Astrocyte of the cerebellum (primary cell): ENCODE data around the gene GSTP1.
"Not testable (repeated sequence)": the region's sequence is repeated elsewhere in the genome, so short reads cannot be mapped to it uniquely, and the experiment has no call there.

Source experiments
- DNase-seq: peaks from one replicate; pipeline ENCODE4 v3.0.0-alpha.2; 2011; ENCODE audit warnings: low read depth
- H3K4me3 ChIP-seq: 2 replicates; pipeline ENCODE4 v1.5.1; 2011; ENCODE audit warnings: mild to moderate bottlenecking, low read depth, low read length, moderate library complexity
- in situ Hi-C: cut with HindIII; loops from 2 replicates; pipeline ENCODE4 v1.10.0; 2017; ENCODE audit warnings: low sequenced_read_pairs
- TF ChIP-seq, protein P1 (sequence below): IDR thresholded peaks from 2 replicates; pipeline ENCODE4 v1.5.1; 2012; ENCODE audit warnings: low read length, low read depth, moderate library complexity, mild to moderate bottlenecking; ENCODE audit errors: missing control alignments

The GSTP1 gene

DNA sequence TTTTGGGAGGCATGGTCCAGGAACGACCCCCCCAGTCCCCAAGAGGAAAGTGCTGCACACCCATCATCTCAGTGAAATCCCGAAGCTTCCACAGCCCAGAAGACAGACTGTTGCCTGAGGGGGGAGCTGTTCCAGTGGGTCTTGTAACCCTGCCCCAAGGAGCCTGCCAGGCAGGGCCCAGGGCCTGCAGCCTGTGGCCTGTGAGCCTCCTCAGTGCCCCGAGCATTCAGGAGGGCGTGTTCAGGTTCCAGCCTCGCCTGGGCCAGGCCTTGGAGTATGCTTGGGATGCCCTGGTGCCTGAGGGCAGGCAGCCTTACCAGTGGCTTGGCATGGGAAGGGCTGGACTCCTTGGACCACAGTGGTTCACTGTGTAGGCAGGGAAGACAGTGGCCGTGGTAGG lies 42.4 kb upstream of the GSTP1 start:
- DNase-seq = no peak
- in situ Hi-C loops = no loop called here
- H3K4me3 ChIP-seq = no peak overlapping the region
- TF ChIP-seq, protein P1, sequence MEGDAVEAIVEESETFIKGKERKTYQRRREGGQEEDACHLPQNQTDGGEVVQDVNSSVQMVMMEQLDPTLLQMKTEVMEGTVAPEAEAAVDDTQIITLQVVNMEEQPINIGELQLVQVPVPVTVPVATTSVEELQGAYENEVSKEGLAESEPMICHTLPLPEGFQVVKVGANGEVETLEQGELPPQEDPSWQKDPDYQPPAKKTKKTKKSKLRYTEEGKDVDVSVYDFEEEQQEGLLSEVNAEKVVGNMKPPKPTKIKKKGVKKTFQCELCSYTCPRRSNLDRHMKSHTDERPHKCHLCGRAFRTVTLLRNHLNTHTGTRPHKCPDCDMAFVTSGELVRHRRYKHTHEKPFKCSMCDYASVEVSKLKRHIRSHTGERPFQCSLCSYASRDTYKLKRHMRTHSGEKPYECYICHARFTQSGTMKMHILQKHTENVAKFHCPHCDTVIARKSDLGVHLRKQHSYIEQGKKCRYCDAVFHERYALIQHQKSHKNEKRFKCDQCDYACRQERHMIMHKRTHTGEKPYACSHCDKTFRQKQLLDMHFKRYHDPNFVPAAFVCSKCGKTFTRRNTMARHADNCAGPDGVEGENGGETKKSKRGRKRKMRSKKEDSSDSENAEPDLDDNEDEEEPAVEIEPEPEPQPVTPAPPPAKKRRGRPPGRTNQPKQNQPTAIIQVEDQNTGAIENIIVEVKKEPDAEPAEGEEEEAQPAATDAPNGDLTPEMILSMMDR = no peak

GRCh38 chr11:67542169-67542568 lies 41.4 kb upstream of the GSTP1 start:
- TF ChIP-seq, protein P1 = no peak
- no peak overlapping the region for H3K4me3 ChIP-seq
- DNase-seq = no peak
- in situ Hi-C loops = no loop called here

DNA sequence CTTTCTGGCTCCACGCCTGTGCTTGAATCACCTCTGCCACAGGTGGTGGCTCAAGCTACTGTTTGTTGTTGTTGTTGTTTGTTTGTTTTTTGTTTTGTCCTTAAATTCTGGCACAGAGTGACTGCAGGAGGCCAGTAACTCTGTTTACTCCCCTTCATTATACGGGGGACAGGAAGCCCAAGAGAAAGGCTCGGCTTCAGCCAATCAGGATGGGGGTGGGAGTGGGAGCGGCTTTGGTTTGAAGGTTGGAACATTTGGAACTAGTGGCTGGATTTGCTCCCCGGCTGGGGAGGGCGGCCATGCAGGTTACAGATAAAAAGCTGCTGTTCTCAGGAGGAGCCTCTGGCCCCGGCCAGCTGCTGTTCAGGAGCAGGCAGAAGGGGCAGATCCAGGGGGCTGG lies 40.6 kb upstream of the GSTP1 start:
- TF ChIP-seq, protein P1 = no peak
- DNase-seq = no peak
- H3K4me3 ChIP-seq = no peak overlapping the region
- in situ Hi-C loops = no loop called here

- in situ Hi-C loops = no loop called here
- no peak for DNase-seq
- TF ChIP-seq, protein P1 = no peak
- no peak overlapping the region for H3K4me3 ChIP-seq
Observed at GRCh38 chr11:67543585-67543984, 40.0 kb upstream of the GSTP1 start.

DNA sequence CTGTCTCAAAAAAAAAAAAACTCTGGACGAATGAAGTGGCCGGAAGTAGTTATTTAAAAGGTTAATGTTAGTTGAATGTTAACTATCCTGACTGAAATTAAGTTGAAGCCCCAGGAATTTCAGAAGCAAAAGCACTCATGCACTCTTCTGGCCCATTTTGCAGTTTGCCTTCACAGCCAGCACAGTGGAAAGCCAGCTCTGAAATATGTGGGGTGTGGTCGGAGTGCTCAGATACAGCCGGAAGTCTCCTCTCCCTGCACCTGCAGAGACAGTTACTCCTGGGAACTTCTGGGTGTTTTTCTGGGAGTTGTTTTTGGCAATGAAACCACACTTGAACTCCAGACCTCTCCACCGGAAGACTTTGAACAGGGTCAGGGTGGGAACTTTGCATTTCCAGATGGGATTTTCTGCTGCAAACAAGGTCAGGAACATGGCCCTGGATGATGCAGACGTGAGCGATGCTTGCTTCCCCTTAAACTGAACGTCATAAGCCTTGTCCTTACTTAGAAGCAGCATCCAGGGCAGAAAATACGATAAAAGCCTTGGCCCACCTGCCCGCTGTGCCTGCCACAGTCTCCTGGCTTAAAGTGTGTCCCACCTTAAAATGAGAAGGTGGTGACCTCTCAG lies 38.9 kb upstream of the GSTP1 start:
- no peak overlapping the region for H3K4me3 ChIP-seq
- TF ChIP-seq, protein P1 = no peak
- in situ Hi-C loops = no loop called here
- no peak for DNase-seq

DNA sequence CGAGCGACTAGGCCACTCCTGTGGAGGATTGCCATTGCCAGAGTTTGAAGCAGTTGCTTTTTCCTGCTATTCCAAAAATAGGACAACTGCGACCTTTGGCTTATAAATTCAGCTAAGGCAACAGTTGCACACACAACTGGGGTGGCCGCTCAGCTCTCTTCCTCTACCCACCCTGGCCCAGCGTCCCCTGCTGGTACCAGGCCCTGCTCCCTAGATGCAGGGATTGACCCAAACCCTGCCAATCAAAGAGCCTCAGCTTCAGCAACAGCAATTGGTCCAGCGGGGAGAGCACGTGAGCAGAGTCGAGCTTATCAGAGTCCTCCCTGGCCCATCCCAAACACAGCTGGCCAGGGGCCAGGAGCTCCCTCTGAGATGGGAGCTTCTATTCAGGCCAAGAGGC lies 38.3 kb upstream of the GSTP1 start:
- no peak overlapping the region for H3K4me3 ChIP-seq
- no peak for DNase-seq
- TF ChIP-seq, protein P1 = no peak
- in situ Hi-C loops = no loop called here

GRCh38 chr11:67548112-67548511 lies 35.5 kb upstream of the GSTP1 start:
- in situ Hi-C loops, DNase-seq, H3K4me3 ChIP-seq: not testable (repeated sequence)
